Esophagus muscularis mucosa (tissue), 4 donors: ENCODE data around the gene CCR3.

Experiments used
- EP300 ChIP-seq: sonication (generic); formaldehyde crosslinking; IDR thresholded peaks from one replicate; pipeline ENCODE4 v1.6.1; 2017; ENCODE audit warnings: antibody characterized with exemption
- POLR2A ChIP-seq: fragments of 450-650 bp; IDR thresholded peaks from one replicate; pipeline ENCODE4 v1.6.1; 2017; ENCODE audit warnings: antibody characterized with exemption, moderate library complexity, mild to moderate bottlenecking, low read depth
- POLR2AphosphoS5 ChIP-seq, 2 donors: sonication (generic); formaldehyde crosslinking; IDR thresholded peaks; one replicate each; pipeline ENCODE4 v1.6.1; 2017; ENCODE audit warnings: antibody characterized with exemption in 2 of 2
- TF ChIP-seq, protein P1 (sequence below), 3 experiments: fragments of 200-600 bp in 2 of 3; fragments of 450-650 bp in 1 of 3; sonication (generic) in 2 of 3; IDR thresholded peaks; one replicate each; pipeline ENCODE4 v1.5.1; 2017 to 2019; ENCODE audit warnings: antibody characterized with exemption in 3 of 3, mild to moderate bottlenecking in 2 of 3, moderate library complexity in 1 of 3

DNA sequence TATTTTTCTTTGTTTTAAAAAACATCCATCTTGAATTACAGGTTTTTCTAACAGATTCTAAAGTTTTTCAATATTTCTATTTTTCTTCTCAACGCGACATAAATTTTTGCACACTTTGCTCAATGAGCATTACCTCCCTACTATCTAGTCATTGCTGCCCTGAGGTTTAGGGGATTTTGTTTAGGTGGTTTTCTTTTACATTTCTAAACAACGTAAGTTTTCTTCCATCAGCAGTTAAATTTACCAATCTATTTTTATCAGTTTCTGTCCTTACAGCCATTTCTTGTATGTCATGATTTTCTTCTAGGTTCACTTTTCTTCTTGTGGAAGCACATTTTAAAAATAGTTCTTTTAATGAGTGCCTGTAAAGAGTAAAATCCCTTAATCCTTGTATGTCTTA is 62.5 kb downstream of the CCR3 start:
- no peak for TF ChIP-seq POLR2A
- TF ChIP-seq, protein P1, sequence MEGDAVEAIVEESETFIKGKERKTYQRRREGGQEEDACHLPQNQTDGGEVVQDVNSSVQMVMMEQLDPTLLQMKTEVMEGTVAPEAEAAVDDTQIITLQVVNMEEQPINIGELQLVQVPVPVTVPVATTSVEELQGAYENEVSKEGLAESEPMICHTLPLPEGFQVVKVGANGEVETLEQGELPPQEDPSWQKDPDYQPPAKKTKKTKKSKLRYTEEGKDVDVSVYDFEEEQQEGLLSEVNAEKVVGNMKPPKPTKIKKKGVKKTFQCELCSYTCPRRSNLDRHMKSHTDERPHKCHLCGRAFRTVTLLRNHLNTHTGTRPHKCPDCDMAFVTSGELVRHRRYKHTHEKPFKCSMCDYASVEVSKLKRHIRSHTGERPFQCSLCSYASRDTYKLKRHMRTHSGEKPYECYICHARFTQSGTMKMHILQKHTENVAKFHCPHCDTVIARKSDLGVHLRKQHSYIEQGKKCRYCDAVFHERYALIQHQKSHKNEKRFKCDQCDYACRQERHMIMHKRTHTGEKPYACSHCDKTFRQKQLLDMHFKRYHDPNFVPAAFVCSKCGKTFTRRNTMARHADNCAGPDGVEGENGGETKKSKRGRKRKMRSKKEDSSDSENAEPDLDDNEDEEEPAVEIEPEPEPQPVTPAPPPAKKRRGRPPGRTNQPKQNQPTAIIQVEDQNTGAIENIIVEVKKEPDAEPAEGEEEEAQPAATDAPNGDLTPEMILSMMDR (IDR thresholded peaks at IDR 0.05): no peak
- no peak for TF ChIP-seq EP300
- TF ChIP-seq POLR2AphosphoS5 (IDR thresholded peaks at IDR 0.05): no peak
